RWPE2 (cell line): ENCODE results near the gene FRMD3.

Experiments
- ATAC-seq: fragments of 200-7000 bp; cut with Tn5 transposase; 3 replicates; pipeline ENCODE4 v1.9.1; 2021; ENCODE audit warnings: low read depth
- DNase-seq: peaks from one replicate; pipeline ENCODE4 v3.0.0-alpha.2; 2020; ENCODE audit warnings: low spot score
- H3K27ac ChIP-seq: fragments of 450-650 bp; 2 replicates; pipeline ENCODE4 v1.5.1; 2017; ENCODE audit warnings: mild to moderate bottlenecking; ENCODE audit not compliant: poor library complexity, severe bottlenecking
- H3K27me3 ChIP-seq: fragments of 250-450 bp; sonication (Bioruptor Pico); 2 replicates; pipeline ENCODE4 v1.5.1; 2021; ENCODE audit warnings: mild to moderate bottlenecking, moderate library complexity; ENCODE audit not compliant: insufficient read depth, poor library complexity, severe bottlenecking
- H3K36me3 ChIP-seq: fragments of 250-450 bp; sonication (Bioruptor Pico); 2 replicates; pipeline ENCODE4 v1.5.1; 2020; ENCODE audit warnings: low read depth, mild to moderate bottlenecking, moderate library complexity
- H3K4me1 ChIP-seq: fragments of 250-450 bp; sonication (Bioruptor Pico); 2 replicates; pipeline ENCODE4 v1.5.1; 2021; ENCODE audit warnings: mild to moderate bottlenecking, moderate library complexity; ENCODE audit not compliant: insufficient read depth, poor library complexity, severe bottlenecking
- H3K4me3 ChIP-seq: fragments of 250-450 bp; sonication (Bioruptor Pico); 2 replicates; pipeline ENCODE4 v1.5.1; 2021; ENCODE audit warnings: mild to moderate bottlenecking, moderate library complexity; ENCODE audit not compliant: severe bottlenecking
- H3K9me3 ChIP-seq: fragments of 250-450 bp; sonication (Bioruptor Pico); 2 replicates; pipeline ENCODE4 v1.5.1; 2021; ENCODE audit warnings: mild to moderate bottlenecking, moderate library complexity; ENCODE audit not compliant: severe bottlenecking
- TF ChIP-seq, protein P1 (sequence below): fragments of 450-650 bp; IDR thresholded peaks from one replicate; pipeline ENCODE4 v1.5.1; 2017; ENCODE audit warnings: mild to moderate bottlenecking, moderate library complexity; ENCODE audit not compliant: poor library complexity, severe bottlenecking

FRMD3 gene

DNA sequence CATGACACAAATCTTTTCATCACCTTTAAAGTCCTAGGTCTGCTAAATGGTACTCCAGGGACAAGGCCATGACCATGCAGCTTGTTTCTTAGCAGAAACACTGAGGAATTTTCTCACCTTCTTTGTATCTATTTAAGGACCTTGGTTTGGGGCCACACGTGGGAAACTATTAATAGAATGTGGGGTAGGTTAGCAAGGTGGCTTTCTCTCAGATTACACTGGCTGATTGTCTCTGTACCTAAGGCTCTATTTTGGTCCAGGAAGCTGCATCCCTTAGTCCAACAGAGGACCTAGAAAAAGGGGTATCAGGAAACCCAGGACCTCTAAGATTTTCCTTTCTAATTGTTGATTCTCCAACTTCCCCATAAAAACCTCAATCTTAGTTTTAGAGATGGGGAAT lies 36.3 kb upstream of the FRMD3 start:
- no peaks in the 10 kb centered on the region for H3K27me3 ChIP-seq
- H3K9me3 ChIP-seq = peaks cover 3% of the 10 kb centered on the region
- ATAC-seq (no peak), DNase-seq (no peak)
- H3K27ac ChIP-seq = no peak overlapping the region
- no peaks in the 10 kb centered on the region for H3K36me3 ChIP-seq
- TF ChIP-seq, protein P1, sequence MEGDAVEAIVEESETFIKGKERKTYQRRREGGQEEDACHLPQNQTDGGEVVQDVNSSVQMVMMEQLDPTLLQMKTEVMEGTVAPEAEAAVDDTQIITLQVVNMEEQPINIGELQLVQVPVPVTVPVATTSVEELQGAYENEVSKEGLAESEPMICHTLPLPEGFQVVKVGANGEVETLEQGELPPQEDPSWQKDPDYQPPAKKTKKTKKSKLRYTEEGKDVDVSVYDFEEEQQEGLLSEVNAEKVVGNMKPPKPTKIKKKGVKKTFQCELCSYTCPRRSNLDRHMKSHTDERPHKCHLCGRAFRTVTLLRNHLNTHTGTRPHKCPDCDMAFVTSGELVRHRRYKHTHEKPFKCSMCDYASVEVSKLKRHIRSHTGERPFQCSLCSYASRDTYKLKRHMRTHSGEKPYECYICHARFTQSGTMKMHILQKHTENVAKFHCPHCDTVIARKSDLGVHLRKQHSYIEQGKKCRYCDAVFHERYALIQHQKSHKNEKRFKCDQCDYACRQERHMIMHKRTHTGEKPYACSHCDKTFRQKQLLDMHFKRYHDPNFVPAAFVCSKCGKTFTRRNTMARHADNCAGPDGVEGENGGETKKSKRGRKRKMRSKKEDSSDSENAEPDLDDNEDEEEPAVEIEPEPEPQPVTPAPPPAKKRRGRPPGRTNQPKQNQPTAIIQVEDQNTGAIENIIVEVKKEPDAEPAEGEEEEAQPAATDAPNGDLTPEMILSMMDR = no peak
- no peaks in the 10 kb centered on the region for H3K4me1 ChIP-seq
- H3K4me3 ChIP-seq = no peak overlapping the region

- no peak for DNase-seq
- no peak for ATAC-seq
- TF ChIP-seq, protein P1 = no peak
- H3K9me3 ChIP-seq = no peaks in the 10 kb centered on the region
- H3K4me3 ChIP-seq = no peak overlapping the region
- no peaks in the 10 kb centered on the region for H3K36me3 ChIP-seq
- H3K27me3 ChIP-seq = no peaks in the 10 kb centered on the region
- no peak overlapping the region for H3K27ac ChIP-seq
- no peaks in the 10 kb centered on the region for H3K4me1 ChIP-seq
These were observed 34.3 kb upstream of the FRMD3 start for GRCh38 chr9:83572524-83572923.

- ATAC-seq = no peak
- Histone ChIP-seq H3K27me3 (no peaks in the 10 kb centered on the region), H3K9me3 (no peaks in the 10 kb centered on the region), H3K4me3 (no peak overlapping the region), H3K4me1 (no peaks in the 10 kb centered on the region), H3K27ac (no peak overlapping the region), H3K36me3 (no peaks in the 10 kb centered on the region)
- TF ChIP-seq, protein P1 = no peak
- no peak for DNase-seq
These were observed 32.2 kb upstream of the FRMD3 start for GRCh38 chr9:83570359-83570758.

DNA sequence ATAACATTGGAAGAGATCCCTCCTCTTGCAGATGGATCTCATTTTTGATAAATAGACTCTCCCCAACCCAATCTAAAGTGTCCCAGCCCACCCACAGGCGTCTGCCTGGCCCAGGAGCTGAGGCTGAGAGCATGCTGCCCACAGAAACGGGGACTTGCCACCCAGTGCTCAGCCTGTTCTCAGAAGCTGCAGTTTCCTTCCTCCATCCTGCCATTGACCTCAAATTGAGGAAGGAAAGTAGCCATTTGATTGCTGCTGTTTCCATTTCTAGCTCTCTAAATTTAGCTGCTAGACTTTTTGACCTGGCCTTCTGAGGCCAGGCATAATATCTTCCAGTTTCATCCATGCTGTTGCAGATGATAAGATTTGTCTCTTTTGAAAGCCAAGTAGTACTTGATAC lies 31.1 kb upstream of the FRMD3 start:
- H3K4me1 ChIP-seq = no peaks in the 10 kb centered on the region
- H3K9me3 ChIP-seq = no peaks in the 10 kb centered on the region
- ATAC-seq = no peak
- no peak overlapping the region for H3K27ac ChIP-seq
- TF ChIP-seq, protein P1 = no peak
- H3K27me3 ChIP-seq = no peaks in the 10 kb centered on the region
- DNase-seq = no peak
- no peaks in the 10 kb centered on the region for H3K36me3 ChIP-seq
- no peak overlapping the region for H3K4me3 ChIP-seq

- Histone ChIP-seq H3K27ac (no peak overlapping the region), H3K27me3 (no peaks in the 10 kb centered on the region), H3K4me1 (no peaks in the 10 kb centered on the region), H3K4me3 (no peak overlapping the region), H3K9me3 (no peaks in the 10 kb centered on the region), H3K36me3 (no peaks in the 10 kb centered on the region)
- DNase-seq (no peak), ATAC-seq (no peak)
- TF ChIP-seq, protein P1 = no peak
These were observed 25.2 kb upstream of the FRMD3 start for GRCh38 chr9:83563360-83563759.
